HG03039 (cell line): ENCODE measurements around the gene ZNHIT3.

Experiments
- ATAC-seq: cut with Tn5 transposase; IDR thresholded peaks from one replicate; pipeline ENCODE4 v1.9.1; 2021; ENCODE audit warnings: mild to moderate bottlenecking, moderate library complexity; ENCODE audit not compliant: unreplicated experiment

ZNHIT3 gene

DNA sequence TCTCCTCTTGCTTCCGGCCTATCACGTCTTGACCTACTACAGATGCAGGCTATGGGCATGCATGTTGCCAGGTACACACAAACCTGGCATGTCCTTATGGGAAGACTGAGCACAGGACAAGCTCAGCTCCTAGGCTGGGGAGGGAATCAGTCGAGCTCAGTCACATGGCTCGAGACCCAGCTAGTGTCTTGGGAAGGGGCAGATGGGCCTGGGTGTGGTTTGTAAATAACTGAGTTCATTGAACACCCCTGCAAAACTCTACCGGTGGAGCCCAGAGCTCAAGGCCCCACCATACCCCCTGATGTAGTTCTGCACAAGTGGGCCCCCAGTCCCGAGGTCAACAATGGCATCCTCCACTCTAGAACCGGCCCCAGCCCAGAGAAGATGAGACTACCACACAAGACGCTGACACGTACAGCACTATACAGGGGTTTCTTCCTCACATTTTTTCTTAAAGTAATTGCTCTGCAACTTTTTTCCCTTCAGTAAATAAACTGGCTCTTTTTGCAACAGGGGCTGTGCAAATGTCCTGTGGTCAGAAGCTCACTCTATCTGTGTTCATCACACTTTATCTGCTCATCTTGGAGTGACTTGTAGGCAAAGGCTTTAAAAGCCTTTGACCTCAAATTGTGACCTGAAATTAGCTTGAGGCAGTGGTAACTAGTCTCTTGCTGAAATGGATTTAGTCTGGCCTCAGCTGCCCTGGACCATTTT lies 22.9 kb downstream of the ZNHIT3 start:
- no peak for ATAC-seq

DNA sequence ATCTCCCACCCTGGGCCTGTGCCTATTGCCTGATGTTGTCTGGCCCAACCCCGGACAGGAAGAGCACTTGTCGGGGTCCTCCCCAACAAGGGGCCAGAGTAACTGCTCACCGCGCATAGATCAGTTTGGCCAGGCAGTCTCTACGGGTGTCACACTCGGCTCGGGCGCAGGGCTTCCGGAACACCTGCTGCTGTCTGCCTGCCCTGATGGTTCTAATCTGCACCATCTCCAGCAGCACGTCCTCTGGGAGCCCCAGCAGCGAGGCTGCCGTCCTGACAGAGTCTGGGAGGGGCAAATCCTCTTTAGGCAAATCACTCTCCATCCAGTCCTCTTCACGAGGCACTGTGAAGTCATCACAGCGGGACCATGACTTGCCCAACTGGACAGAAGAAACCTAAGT lies 24.2 kb downstream of the ZNHIT3 start:
- ATAC-seq = no peak

DNA sequence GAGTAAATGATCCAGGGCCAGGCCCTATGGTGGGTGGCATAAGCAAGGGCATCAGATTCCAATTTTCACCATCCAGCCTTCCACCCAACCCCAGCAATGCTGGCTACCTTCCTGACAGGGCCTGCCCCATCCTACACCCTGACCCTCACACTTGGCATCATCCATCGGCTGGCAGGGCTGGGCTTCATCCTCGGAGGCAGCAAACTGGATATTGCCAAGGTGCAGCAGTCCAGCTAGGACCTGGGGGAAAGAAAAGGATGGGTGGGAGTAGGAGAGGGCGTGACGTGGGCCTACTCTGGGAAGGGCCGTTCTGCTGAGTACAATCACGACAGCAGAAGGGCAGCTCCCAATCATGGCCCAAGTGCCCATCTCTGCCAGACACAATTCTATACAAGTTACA lies 24.7 kb downstream of the ZNHIT3 start:
- no peak for ATAC-seq

DNA sequence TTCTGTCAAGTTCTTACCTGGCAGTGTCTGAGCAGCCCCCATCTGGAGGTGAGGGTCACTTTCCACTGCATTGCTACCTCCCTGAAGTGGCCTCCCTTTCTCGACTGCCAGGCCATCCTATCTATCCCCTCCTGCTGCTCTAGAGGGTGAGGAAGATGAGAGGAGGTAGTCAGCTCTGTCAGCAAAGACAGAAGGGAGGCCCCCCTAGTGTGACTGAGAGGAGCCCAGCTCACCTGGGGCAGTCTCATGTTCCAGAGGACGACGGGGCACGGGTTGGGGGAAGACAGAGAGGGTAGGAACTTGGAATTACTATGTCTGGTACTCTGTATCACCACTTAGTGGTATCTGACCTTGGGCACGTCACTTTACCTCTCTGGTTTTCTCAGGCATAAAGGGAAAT lies 26.2 kb downstream of the ZNHIT3 start:
- no peak for ATAC-seq

DNA sequence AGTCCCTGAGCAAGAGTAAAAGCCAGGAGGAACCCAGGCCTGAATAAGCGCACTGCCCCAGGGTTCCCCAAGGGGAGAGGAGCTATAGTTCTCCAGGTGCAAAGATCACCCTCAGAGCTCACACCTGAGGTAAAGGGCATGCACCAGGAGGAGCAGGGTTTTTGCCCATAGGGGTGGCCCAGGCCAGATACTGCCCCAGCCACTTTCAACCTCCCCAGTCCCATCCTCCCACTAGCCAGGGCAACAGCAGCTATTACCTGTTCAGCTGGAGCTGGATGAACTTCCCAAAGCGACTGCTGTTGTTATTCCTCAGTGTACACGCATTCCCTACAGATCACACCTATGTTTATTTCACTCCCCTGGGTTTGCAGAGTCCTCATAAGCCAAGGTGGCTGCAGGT lies 28.4 kb downstream of the ZNHIT3 start:
- ATAC-seq = no peak

DNA sequence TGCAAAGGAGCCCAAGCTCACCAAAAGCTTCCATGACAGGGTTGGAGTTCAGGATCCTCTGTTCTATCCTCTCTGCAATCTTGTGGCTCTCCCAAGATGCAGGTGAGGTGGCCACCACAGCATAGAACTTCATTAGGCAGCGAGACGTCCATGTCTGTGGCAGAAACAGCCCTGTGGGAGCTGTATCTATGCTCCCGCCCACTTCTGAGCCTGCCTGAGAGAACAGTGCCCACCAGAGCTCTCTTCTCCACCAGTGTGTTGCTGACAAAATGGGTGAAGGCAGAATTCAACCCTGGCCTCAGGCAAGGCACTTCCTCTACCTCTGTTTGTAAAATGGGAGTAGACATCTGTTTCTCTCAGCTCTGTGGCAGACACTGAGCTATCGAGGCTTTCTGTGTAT lies 29.4 kb downstream of the ZNHIT3 start:
- no peak for ATAC-seq

DNA sequence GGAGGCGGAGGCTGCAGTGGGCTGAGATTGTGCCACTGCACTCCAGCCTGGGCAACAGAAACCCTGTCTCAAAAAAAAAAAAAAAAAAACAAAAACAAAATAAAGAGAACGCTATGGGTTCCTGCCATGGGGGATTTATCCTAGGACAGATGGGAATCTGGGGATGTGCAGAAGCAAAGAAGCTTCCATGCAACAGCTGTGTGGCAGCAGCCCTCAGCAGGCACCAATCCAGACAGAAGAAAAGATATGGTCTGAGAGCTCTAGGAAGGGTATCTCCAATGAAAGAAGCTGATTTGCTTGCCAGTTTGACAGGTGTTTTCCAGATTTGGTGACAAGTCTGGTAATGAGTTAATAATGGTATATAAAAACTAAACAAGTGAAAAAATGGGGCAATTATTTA lies 36.6 kb downstream of the ZNHIT3 start:
- ATAC-seq = no peak

DNA sequence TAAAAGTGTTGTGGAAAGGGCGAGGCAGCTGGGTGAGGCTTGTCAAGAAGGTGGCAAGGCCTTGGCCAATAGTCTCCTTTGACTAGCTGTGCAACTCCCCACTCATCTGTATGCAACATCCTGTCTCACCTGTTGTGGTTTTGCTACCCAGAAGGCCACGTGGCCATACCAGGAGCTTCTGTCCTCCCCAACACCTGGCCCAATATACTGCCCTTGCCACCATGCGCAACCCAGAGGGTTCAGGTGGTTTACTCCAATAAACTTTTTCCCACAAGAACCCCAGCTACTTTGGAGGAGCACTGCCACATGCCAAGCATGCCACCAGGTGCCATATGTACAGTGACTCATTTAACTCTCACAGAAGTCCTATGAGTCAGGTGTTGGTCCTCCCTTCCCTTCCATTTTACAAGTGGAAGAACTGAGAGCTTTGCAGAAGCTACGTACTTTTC lies 38.0 kb downstream of the ZNHIT3 start:
- ATAC-seq = no peak

DNA sequence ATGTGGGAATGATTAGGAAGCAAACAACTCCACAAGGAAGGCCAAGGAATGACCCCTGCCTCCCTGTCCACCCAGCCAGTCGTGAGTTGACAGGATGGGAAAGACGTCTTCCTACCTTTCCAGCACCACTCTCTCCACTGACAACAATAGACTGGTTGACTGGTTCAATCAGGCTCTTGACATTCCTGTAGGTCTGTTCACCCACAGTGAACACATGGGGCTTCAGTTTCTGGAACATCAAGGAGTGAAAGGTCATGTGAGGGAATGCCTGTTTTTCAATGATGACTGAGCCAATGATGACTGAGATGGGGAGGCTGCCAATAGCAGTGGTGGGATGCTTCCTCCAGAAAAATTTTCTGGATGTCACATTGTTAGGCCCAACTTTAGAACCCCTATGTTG lies 38.6 kb downstream of the ZNHIT3 start:
- no peak for ATAC-seq

DNA sequence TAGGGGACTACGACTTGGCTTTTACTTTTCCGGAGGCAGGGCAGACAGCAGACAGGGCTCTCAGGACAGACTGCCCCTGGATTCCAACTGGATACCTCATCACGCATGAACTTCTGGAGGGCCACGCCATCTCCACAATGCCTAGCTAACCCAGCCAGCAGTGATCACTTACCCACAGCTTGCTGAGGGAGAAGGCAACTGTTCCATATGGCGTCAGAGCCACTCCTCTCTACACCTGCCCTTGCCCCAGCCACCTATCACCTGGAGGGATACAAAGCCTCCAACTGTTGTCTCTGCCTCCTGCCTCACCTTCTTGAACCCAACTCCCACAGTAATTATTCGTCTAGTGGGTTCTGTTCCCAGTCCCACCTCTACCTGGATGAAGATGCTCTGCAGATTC lies 39.4 kb downstream of the ZNHIT3 start:
- no peak for ATAC-seq

DNA sequence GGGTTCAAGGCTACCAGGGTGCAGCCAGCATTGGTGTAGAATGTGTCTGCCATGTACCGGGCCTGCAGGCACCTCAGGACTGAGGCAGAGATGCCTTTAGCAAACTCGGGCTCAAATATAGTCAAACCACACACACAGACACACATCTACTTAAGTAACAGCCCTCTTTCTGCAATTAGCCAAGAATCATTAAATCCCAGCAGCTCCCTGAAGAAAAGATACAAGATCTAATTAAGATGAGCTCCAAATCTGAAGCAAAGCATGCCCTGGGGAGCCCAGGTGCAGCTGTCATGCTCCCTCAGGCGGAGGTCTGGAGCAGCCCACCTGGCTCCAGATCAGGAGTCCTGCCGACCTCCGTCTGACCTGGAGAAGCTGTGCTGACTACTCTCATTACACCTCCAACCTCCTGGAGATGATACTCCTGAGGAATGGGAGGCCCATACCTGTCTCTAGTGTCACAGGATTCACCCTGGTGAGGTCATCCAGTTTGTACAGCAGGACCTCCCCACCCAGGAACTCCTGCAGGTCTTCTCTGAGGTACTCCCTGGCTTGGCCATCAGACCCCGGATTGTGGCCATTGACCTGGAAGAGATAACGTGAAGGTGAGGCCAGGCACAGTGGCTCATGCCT lies 41.3 kb downstream of the ZNHIT3 start:
- ATAC-seq = no peak

DNA sequence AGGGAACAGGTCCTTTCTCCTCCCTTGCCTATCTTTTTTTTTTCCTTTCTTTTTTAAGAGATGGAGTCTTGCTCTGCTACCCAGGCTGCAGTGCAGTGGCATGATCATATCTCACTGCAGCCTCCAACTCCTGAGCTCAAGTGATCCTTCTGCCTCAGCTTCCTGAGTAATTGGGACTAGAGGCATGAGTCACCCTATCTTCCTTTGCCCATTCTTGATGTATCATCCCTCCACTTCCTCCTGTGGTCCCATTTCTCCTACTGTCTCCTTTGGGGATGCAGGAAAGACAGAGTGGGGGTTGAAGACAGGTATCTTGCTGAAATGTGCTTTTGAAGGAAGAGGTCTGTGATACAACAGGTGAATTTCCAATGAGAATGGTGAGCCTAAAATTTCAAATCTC lies 42.6 kb downstream of the ZNHIT3 start:
- no peak for ATAC-seq

DNA sequence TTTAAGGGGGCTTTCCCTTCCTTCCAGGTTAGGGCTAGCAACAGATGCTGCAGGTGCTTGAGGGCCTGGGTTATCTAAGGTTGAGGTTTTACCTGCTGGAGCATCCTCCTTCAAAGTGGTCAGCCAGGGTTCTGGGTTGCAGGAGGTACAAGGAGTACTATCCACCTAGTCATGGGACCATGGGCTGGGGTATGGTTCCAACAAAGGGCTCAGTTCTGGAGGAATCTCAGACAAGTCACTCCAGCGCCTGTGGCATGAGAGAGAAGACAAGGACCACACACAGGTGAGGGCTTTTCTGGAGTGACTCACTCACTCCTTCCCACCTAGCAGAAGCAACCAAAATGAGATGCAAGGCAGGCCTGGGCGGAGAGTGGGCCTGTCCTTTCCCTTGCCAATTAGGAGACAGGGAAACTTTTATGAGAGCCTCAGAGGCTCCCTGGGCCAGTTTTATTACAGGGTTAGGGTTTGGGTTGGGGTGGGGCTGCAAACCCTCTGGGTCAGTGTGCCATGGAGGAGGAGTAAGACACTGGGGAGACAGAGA lies 46.0 kb downstream of the ZNHIT3 start:
- ATAC-seq = no peak

DNA sequence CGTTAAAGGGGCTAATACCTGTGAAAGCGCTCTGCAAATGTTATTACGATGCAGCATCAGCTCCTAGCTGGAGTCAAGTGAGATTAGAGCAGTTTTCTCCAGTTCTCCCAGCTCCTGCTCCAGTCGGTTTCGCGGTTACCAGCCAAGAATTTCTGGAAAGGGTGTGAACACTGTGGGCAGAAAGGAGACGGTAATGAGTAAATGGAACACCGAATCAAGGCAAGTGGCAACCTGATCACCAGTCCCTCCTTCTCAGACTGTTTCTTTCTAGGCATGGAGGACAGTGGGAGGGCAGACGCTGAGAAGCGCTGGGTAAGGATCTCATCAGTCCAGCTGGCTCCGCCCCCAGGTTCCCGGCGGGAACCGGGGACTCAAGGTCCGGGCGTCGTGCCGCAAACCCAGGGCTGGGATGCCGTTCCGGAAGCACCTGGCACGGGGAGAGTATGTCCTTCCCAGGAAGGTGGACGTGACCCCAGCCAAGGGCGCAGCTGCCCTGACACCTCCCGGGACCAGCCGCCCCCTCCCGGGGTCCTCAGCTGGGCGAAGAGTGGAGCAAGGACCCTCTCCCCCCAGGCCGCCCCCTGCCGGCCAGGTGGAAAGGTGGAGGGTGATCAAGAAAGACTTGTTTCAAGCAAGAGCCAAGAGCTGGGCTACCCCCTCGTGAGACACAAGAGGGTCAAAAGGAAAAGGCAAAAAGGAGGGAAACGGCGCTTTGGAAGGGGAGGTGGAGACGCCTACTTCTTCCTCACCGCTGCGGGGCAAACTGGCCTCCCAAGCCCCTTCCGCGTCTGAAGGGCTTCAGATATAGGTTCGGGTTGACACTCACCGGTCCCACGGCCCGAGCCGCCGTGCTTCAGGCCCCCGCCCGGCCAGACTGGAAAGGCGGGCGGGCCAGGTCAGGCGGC lies 47.7 kb downstream of the ZNHIT3 start:
- peak; percentile 25 for ATAC-seq

DNA sequence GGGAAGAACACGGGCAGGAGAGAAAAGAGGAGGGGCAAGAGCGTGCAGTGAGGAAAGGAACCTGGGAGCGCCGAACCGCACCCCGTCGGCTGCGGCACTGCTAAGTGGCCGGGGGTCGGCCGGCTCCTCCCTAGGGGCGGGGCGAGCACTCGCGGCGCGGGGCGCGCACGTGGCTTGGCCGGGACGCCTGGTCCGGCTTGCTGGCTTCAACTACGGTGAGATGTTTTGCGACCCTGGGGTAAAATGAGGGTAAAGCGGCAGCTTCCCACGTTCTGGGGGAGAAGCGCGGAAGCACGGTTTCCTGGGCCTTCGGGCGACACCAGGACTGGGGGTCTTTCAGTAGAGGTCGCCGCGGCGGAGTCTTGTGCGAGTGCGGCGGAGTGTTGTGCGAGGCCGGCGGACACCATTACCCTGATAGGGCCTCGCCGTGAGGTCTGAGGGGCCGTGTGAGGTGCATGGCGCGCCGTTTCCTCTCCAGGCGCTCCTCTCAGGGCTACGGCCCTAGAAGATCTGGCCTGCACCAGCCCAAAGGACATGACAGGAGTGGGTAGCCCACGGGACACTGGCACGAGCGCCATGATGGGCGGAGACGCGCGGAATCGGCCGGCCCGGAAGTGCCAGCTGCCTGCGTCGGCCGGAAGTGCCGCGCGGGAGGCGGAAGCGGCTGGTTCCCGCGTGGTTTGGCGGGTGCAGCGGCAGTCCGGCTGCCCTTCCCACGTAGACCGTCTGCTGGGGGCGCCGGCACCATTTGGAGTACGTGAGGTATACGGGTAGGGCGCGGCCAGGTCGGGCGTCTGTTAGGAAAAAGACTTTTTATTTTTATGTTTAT lies 48.6 kb downstream of the ZNHIT3 start, which contains the start of the genes MYO19 and PIGW:
Gene MYO19, minus strand, starts transcription at position 29 of the 829 bp plus-strand sequence. CDS start 2,330 bp downstream, outside the sequence.
Gene PIGW, plus strand, starts transcription at position 148 of the 829 bp plus-strand sequence. CDS start 2,115 bp downstream, outside the sequence.
- ATAC-seq = peak; percentile 60

DNA sequence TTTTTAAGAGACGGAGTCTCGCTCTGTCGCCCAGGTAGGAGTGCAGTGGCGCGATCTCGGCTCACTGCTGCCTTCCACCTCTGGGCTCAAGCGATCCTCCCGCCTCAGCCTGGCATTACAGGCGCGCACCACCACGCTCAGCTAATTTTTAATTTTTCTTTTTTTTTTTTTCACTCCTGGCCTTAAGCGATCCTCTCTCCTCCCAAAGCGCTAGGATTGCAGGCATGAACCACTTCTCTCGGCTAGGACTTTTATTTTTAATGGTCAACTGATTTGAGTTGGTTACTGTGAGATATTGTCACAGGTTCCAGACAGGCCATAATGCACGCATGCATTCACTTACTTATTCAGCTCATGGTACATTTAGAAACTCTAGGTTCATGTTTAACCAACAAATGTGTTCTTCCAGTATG lies 49.2 kb downstream of the ZNHIT3 start:
- ATAC-seq = no peak

DNA sequence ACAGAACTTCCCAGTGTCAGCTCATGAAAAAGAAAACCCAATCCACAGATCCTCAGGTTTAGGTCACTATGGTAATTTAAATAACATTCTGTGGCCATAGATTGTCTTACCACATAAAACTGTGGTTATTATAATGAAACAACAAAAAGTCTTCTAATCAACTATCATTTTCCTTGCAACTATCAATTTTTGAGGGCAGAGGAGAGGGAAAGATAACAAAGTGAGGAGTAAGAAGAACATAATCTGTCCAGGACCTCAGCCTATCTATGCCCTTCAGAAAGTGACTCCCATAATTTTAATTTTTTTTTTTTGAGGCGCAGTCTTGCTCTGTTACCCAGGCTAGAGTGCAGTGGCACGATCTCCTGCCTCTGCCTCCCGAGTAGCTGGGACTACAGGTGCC lies 54.2 kb downstream of the ZNHIT3 start:
- ATAC-seq = no peak

DNA sequence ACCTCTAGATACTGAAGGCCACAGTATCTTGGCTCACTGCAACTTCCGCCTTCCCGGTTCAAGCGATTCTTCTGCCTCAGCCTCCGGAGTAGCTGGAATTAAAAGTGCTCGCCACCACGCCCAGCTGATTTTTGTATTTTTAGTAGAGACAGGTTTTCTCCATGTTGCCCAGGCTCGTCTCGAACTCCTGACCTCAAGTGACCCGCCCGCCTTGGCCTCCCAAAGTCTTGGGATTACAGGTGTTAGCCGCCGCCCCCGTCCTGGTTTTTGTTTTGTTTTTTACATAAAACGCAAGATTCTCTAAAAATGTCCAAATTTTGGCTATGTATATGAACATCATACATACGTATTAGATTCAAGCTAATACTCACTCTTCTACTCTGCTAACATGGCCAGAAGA lies 56.3 kb downstream of the ZNHIT3 start:
- ATAC-seq = no peak

DNA sequence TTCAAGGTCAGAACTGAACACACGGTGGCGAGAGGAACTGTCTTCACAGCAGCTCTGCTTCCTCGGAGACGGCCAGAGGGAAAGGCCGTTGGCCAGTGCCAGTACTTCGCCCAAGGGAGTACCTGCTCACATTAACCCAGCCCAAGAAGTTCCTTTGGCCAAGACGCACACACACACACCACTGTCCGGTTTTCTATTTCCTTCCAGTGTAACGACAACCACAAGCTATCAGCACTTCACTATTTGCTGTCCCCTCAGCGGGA lies 57.5 kb downstream of the ZNHIT3 start:
- no peak for ATAC-seq

DNA sequence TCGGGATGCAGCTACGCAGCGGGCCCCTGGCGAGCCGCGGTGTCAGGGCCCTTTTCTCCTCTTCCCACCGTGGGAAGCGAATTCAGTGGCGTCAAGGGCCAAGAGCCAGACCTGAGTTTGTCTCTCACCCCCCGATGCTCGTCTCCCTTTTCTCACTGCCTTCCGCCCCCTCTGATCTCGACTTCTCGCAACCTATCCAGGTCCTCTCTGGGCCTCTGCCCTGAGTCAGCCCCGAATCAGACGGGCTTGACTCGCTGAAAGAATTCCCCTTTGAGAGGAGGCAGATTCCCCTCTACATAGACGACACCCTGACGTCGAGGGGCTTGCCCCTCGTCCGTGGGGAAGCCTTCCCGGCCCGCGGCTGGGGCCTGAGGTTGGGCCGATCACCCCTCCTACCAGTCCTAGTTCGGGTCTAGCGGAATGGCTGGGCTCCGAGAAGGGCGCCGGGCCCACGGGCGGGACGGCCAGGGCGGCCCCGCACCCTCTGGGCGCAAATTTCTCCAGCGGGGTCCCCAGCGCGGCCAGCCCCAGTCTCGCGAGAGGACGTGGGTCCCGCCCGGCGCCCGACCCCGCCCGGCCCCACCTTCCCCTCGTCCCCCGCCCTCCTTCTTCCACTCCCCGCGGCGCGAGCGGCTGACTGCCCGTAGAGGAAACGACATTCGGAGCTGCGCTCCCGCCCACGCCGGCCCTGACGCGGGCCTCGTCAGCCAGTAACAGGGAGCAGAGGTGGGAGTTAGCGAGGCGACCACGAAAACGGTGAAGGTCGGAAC lies 58.0 kb downstream of the ZNHIT3 start, which contains the start of gene GGNBP2:
Gene GGNBP2, plus strand, starts transcription at position 613 of the 770 bp plus-strand sequence. CDS start 806 bp downstream, outside the sequence.
- peak; percentile 52 for ATAC-seq
